ENCODE results near the gene C6orf47. TPM values are rescaled to one million over a fixed set of nuclear protein-coding genes. Genes with fewer than 3 reads are reported as not detected.

Gene C6orf47
- total RNA-seq, 1 experiment from 2014 or later, result 19.4 TPM

DNA sequence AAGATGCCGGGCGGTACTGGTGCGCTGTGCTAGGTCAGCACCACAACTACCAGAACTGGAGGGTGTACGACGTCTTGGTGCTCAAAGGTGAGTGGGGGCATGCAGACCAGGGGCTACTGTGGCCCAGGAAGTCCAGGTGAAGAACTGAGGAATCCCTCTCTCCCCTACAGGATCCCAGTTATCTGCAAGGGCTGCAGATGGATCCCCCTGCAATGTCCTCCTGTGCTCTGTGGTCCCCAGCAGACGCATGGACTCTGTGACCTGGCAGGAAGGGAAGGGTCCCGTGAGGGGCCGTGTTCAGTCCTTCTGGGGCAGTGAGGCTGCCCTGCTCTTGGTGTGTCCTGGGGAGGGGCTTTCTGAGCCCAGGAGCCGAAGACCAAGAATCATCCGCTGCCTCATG is 47.1 kb upstream of the C6orf47 start:
- Mint-ChIP-seq H3K4me1 (ENCODE audit: low read depth, unreplicated experiment) (peaks cover 12% of the 10 kb centered on the region), H3K36me3 (ENCODE audit: insufficient read depth, unreplicated experiment) (peaks cover 5% of the 10 kb centered on the region), H3K27ac (ENCODE audit: unreplicated experiment) (no peak overlapping the region), H3K9me3 (ENCODE audit: unreplicated experiment) (no peaks in the 10 kb centered on the region), H3K4me3 (ENCODE audit: unreplicated experiment) (no peak overlapping the region), H3K27me3 (ENCODE audit: insufficient read depth, unreplicated experiment) (no peaks in the 10 kb centered on the region)
- no peak for DNase-seq
- intact Hi-C loops (cut with micrococcal nuclease; ENCODE audit: unreplicated experiment), result no loop called here
- ChIA-PET POLR2A (no interaction called here), CTCF (no interaction called here)
- Histone ChIP-seq H3K27me3 (replicated peaks; ENCODE audit: control insufficient read depth, insufficient read depth, low read length) (no peaks in the 10 kb centered on the region), H3K4me3 (ENCODE audit: low read depth, low read length) (no peak overlapping the region), H3K9me3 (no peaks in the 10 kb centered on the region), H3K36me3 (ENCODE audit: control insufficient read depth, insufficient read depth, low read length) (no peaks in the 10 kb centered on the region), H3K4me1 (peaks cover 3% of the 10 kb centered on the region)
- no TSS peak for BruUV-seq (replicated peaks)
- TF ChIP-seq, protein P1, sequence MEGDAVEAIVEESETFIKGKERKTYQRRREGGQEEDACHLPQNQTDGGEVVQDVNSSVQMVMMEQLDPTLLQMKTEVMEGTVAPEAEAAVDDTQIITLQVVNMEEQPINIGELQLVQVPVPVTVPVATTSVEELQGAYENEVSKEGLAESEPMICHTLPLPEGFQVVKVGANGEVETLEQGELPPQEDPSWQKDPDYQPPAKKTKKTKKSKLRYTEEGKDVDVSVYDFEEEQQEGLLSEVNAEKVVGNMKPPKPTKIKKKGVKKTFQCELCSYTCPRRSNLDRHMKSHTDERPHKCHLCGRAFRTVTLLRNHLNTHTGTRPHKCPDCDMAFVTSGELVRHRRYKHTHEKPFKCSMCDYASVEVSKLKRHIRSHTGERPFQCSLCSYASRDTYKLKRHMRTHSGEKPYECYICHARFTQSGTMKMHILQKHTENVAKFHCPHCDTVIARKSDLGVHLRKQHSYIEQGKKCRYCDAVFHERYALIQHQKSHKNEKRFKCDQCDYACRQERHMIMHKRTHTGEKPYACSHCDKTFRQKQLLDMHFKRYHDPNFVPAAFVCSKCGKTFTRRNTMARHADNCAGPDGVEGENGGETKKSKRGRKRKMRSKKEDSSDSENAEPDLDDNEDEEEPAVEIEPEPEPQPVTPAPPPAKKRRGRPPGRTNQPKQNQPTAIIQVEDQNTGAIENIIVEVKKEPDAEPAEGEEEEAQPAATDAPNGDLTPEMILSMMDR (IDR thresholded peaks at IDR 0.05; ENCODE audit: insufficient read depth in 1 of 2, low read depth in 1 of 2, low read length in 1 of 2, severe bottlenecking in 1 of 2, unreplicated experiment in 1 of 2), result no peak

DNA sequence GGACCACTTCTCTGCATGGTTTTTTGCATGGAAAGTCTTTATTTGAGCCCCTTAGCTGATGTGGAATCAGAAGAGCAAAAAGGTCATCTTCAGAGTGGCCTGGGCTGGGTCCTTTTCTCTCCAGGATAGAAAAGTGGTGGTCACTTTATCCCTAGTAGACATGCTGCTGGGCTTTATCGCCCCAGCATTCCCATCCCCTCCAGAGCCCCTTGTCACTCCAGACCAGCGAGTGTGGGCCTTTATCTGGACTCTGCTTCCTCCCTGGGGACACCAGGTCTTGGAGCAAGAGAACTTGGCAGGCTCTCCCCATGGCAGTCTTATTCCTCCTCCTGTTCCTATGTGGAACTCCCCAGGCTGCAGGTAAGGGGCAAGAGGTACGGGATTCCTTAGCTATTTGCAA is 46.0 kb upstream of the C6orf47 start, which contains the start of gene LY6G6F:
Gene LY6G6F (plus strand): TSS at position 268 of the 400 bp plus-strand sequence. CDS start 41 bp downstream, at position 309.
- POLR2A ChIA-PET, result interaction anchor here (0.8 kb wide), 1 partner anchor 24 kb away, joined by 5 read pairs; no protein-coding TSS in a partner anchor
- Mint-ChIP-seq H3K27ac (ENCODE audit: unreplicated experiment) (no peak within 1 kb of the TSS), H3K27me3 (ENCODE audit: insufficient read depth, unreplicated experiment) (no peaks in the 10 kb centered on the region)

DNA sequence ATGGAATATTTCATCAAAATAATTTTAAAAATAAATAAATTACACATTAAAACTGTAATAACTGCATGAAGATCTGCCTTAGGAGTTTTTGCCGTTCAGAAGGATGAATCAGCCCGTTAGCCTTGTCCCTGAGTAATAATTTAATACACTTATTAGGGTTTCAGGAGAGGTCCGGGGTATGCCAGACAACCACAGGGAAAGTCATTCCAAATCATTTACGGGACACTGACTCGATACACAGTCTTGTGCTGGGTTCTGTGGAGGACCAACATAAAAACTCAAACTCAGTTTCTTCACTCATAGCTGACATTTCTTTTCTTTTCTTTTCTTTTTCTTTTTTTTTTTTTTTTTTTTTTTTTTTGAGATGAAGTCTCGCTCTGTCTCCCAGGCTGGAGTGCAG is 45.4 kb upstream of the C6orf47 start:
- intact Hi-C loops (cut with micrococcal nuclease; ENCODE audit: unreplicated experiment), result no loop called here
- Histone ChIP-seq H3K4me3 (ENCODE audit: low read depth, low read length) (no peak overlapping the region), H3K27me3 (replicated peaks; ENCODE audit: control insufficient read depth, insufficient read depth, low read length) (no peaks in the 10 kb centered on the region), H3K4me1 (peaks cover 16% of the 10 kb centered on the region), H3K9me3 (no peaks in the 10 kb centered on the region), H3K36me3 (ENCODE audit: control insufficient read depth, insufficient read depth, low read length) (no peaks in the 10 kb centered on the region)
- peaks cover 9% of the 10 kb centered on the region for H3K4me1 Mint-ChIP-seq (ENCODE audit: low read depth, unreplicated experiment)
- CTCF ChIA-PET, result no interaction called here
- POLR2A ChIA-PET, result interaction anchor here (0.6 to 0.8 kb wide), 2 partner anchors 24 to 77 kb away, joined by 3 to 5 read pairs; no protein-coding TSS in a partner anchor
- H3K9me3 Mint-ChIP-seq (ENCODE audit: unreplicated experiment), result no peaks in the 10 kb centered on the region
- no peak for DNase-seq
- H3K27me3 Mint-ChIP-seq (ENCODE audit: insufficient read depth, unreplicated experiment), result no peaks in the 10 kb centered on the region
- H3K36me3 Mint-ChIP-seq (ENCODE audit: insufficient read depth, unreplicated experiment), result peaks cover 5% of the 10 kb centered on the region
- TF ChIP-seq, protein P1 (IDR thresholded peaks at IDR 0.05; ENCODE audit: insufficient read depth in 1 of 2, low read depth in 1 of 2, low read length in 1 of 2, severe bottlenecking in 1 of 2, unreplicated experiment in 1 of 2), result no peak
- BruUV-seq (replicated peaks), result no TSS peak
- H3K4me3 Mint-ChIP-seq (ENCODE audit: unreplicated experiment), result no peak overlapping the region
- no peak overlapping the region for H3K27ac Mint-ChIP-seq (ENCODE audit: unreplicated experiment)

More for the DNA sequence above, 46.0 kb upstream of the C6orf47 start, which contains the start of gene LY6G6F:
- no peaks in the 10 kb centered on the region for H3K9me3 Mint-ChIP-seq (ENCODE audit: unreplicated experiment)
- H3K36me3 Mint-ChIP-seq (ENCODE audit: insufficient read depth, unreplicated experiment), result peaks cover 5% of the 10 kb centered on the region
- CTCF ChIA-PET, result no interaction called here
- H3K4me1 Mint-ChIP-seq (ENCODE audit: low read depth, unreplicated experiment), result peaks cover 4% of the 10 kb centered on the region
- no peaks in the 10 kb centered on the region for H3K36me3 ChIP-seq (ENCODE audit: control insufficient read depth, insufficient read depth, low read length)
- no peak for DNase-seq
- no peak within 1 kb of the TSS for H3K4me3 Mint-ChIP-seq (ENCODE audit: unreplicated experiment)
- TF ChIP-seq, protein P1 (IDR thresholded peaks at IDR 0.05; ENCODE audit: insufficient read depth in 1 of 2, low read depth in 1 of 2, low read length in 1 of 2, severe bottlenecking in 1 of 2, unreplicated experiment in 1 of 2), result no peak
- no peaks in the 10 kb centered on the region for H3K27me3 ChIP-seq (replicated peaks; ENCODE audit: control insufficient read depth, insufficient read depth, low read length)
- H3K4me3 ChIP-seq (ENCODE audit: low read depth, low read length), result no peak within 1 kb of the TSS
- peaks cover 10% of the 10 kb centered on the region for H3K4me1 ChIP-seq
- H3K9me3 ChIP-seq, result no peaks in the 10 kb centered on the region
- BruUV-seq (replicated peaks), result no TSS peak
- intact Hi-C loops (cut with micrococcal nuclease; ENCODE audit: unreplicated experiment), result no loop called here

Data from Caco-2 (cell line).